HG02678 (cell line): ENCODE measurements around the gene ACTR3C.

Experiments used
- ATAC-seq: cut with Tn5 transposase; IDR thresholded peaks from one replicate; pipeline ENCODE4 v1.9.1; 2021; ENCODE audit warnings: mild to moderate bottlenecking, moderate library complexity; ENCODE audit not compliant: unreplicated experiment

The ACTR3C gene

GRCh38 chr7:150337179-150337578 lies 13.8 kb upstream of the ACTR3C start:
- ATAC-seq, result no peak

GRCh38 chr7:150336746-150337145 lies 13.4 kb upstream of the ACTR3C start:
- no peak for ATAC-seq

GRCh38 chr7:150335774-150336112 lies 12.4 kb upstream of the ACTR3C start:
- no peak for ATAC-seq

GRCh38 chr7:150335108-150335773 lies 11.9 kb upstream of the ACTR3C start:
- ATAC-seq, result no peak

- no peak for ATAC-seq
Measured at GRCh38 chr7:150334108-150334507, 10.8 kb upstream of the ACTR3C start.

- ATAC-seq, result no peak
Measured at GRCh38 chr7:150333659-150334058, 10.3 kb upstream of the ACTR3C start.

GRCh38 chr7:150332852-150333635 lies 9.7 kb upstream of the ACTR3C start:
- ATAC-seq, result no peak

- no peak for ATAC-seq
Measured at GRCh38 chr7:150330211-150330885, 7.0 kb upstream of the ACTR3C start.

GRCh38 chr7:150329331-150330120 lies 6.2 kb upstream of the ACTR3C start:
- ATAC-seq, result no peak

- no peak for ATAC-seq
Measured at GRCh38 chr7:150327308-150327707, 4.0 kb upstream of the ACTR3C start.

- ATAC-seq, result no peak
Measured at GRCh38 chr7:150326657-150327268, 3.4 kb upstream of the ACTR3C start.

GRCh38 chr7:150325901-150326300 lies 2.6 kb upstream of the ACTR3C start:
- no peak for ATAC-seq

- no peak for ATAC-seq
Measured at GRCh38 chr7:150325110-150325611, 1.8 kb upstream of the ACTR3C start.

GRCh38 chr7:150324373-150324961 lies 1.1 kb upstream of the ACTR3C start:
- ATAC-seq, result no peak

- ATAC-seq, result peak; percentile 4
Measured at GRCh38 chr7:150323682-150324372, 482 bp upstream of the ACTR3C start.

GRCh38 chr7:150322114-150322832 lies 1.1 kb downstream of the ACTR3C start:
- no peak for ATAC-seq

GRCh38 chr7:150321788-150322113 lies 1.6 kb downstream of the ACTR3C start:
- ATAC-seq, result no peak

GRCh38 chr7:150317748-150318444 lies 5.4 kb downstream of the ACTR3C start:
- no peak for ATAC-seq
